SIG-M5 treated with dmso at 0.1 percent for 504 hours (cell line): Measurements from ENCODE around the gene KLHL3.

Source experiments
- DNase-seq: peaks from one replicate; lab custom pipeline; 2025; ENCODE audit not compliant: unreplicated experiment; lab: John Stamatoyannopoulos, UW

Gene KLHL3

DNA sequence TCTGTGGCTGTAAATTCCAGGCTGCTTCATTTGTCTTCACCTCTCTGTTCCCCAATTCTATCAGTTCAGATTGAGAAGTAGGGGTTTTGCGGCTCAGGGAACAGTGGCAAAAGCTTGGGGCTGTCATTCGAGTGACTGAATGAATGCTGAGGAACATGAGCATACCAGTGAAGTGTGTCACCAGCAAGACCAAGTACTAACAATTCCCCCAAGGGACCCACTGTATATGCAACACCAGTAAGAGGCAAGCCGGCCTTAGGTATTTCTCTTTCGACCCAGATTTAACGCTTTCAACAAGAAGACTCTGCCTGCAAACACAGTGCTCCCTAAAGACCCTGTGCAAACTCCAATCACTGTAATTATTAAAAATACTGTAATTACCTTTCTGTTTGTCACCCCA, 25.8 kb downstream of the KLHL3 start:
- no peak for DNase-seq

DNA sequence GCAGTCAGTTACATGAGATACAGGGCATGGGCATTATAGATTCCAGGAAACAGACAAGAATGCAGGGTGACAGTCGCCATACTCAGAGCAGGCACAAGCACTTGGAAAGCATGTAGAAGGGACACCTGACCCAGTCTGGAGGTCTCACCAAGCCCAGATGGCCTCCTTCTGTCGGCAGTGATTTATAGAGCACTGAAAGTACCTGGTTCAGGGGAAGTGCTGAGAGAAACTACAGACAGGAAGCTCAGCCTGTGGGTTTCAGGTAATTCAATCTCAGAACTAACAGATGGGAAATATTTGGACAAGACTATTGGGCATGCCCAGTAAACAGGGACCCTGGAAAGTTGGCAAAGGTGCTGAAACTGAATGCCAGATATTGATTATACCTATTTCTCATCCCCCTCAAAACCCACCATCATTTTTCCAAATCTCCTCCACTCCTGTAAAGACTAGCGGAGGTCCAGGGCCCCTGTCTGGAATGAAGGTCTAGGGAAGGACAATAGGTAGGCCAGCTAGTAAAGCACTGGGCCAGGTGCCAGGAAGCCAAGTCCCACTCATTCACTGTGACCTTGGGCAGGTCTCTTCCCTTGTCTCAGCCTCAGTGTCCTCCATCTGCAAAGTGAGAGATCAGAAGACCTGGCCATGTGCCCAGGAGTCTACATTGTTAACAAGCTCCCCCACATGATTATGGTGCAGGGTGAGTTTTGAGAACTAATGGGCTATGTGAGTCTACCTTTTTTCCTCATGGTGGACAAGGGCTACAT, 26.9 kb downstream of the KLHL3 start:
- no peak for DNase-seq

DNA sequence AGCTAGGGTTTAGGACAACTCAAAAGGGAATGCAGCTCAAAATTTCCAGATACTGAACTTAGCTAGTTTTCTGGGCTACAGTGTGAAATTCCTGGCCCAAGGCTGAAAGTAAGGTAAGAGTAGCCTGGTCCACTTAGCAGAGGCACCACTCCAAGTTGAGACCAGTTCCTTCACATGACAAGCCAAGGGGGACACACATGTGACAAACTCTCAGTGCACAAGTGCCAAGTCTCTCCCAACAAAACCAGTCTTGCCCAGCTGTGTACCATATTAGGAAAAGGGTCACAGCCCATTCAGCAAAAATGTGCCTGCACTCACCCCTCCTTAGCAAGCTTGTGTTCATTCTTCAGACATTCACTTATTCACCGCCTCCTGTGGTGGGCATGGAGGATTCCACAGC, 27.8 kb downstream of the KLHL3 start:
- DNase-seq, result no peak

DNA sequence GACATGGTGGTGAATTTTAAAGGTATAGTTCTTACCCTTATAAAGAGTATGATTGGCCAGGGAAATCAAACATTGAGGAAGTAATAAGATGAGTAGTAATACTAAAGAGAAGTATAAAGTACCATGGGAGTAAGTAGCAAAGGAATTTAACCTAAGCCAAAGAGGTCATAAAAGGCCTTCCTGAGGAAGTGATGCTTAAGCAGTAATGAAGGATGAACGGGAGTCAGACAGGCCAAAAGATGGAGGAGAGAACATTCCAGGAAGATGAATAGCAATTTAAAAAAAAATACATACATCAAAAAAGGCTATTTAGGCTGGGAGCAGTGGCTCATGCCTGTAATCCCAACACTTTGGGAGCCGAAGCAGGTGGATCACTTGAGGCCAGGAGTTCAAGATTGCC, 29.0 kb downstream of the KLHL3 start:
- DNase-seq, result no peak

DNA sequence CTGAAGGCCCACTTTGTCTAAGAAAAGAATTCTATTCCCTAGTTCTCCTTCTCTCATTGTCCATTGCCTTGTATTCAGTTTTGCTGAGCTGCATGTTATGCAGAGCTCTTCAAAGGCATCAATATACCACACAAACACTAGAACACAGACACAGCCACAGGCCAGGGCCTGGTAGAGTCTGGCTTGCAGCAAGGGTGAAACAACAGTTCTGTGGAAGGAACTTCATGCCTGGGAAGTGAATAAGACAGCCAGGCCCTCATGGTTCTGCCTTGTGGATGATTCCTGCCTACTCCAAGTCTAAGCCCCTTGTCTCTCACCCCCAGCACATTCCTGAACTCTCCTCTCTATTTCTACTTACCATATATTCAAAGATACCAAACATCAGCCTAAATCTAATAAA, 30.8 kb downstream of the KLHL3 start:
- DNase-seq, result no peak

DNA sequence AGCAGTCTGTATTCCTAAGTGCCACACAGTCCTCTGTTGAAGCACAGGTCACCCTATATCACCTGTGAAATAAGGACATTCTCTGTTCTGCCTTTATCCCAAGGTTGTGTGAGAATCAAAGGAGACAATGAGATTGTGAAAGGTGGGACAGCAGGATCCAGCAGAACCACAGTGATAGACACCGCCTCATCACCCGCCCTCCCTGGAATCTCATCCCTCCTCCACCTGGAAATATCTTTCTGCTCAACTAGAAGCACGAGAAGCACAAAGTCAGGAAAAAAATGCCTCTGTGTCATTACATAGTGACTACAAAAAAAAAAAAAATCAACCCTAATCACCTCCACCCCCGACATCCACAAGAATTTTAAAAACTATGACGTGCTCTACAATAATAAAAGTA, 32.3 kb downstream of the KLHL3 start:
- no peak for DNase-seq

DNA sequence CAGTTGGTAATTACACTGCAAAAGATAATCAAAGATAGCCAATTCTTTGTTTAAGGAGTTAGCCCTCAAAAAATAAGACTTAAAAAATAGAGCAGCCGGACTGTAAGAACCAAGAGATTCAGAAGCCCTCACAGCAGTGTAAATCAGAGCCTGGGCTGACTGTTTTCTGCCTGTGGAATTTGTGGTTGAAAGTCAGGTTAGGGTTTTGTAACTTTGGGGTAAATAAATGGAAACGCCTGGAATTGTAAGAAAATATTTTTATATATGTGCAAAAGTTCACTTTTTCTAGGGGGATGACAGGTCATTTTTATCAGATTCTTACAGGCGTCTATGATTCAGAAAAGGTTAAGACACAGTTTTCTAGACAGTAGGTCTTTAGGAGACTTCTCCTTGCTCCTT, 35.6 kb downstream of the KLHL3 start:
- DNase-seq, result no peak

DNA sequence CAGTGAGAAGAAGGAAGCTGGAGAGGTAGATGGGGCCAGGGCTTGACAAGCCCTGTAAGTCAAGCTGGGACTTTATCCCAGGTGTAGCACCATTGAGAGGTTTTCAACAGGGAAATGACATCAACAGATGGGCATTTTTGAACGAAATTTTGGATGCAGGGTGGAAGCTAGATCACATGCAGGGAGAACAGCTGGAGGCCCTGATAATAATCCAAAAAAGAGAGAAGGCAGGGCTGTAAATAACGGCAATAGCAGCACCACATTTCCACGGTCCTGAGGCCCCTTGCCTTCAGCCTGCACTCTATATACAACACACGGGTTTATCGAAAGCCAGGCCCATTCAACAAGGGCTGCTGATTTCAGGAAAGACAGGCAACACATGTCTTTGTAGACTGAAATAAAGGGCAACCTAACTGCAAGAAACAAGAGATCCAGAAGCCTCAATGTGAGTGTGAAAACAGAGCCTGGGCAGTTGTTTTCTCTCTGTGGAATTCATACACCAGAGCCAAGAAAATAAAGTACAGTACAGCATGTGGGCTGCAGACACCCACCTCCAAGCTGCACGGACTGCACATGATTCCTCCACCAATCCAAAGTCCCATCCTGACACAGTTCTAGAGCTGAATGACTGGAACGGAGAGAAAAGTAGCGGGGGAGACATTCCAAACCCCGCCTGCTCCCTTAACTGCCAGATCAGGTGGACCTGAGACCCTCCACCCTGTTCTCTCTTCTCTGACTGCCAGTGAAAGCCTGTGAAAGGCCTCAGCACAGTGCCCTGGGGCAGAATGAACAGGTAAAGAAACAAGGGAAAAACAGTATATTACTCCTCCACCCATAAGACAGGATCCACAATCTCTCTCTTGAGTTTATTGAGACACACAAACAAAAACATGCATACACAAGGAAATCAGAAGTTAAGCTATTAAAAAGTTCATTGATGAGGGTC, 36.3 kb downstream of the KLHL3 start:
- DNase-seq, result no peak

DNA sequence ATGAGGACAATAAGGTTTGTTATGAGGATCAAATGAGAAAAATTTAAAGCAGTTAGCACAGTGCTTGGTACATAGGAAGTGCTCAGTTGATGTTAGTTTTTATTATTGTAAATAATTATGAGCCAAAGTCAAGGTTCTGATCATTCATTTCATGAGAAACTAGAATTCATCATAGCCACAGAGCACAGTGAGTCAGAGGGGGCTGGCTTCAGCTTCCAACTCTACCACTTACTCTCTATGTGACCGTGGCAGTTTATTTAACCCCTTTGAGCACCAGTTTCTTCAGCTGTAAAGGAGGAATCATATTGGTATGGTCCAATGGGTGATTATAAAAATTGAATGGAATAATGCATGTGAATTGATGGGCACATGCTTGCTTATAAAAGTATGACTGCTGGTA, 39.4 kb downstream of the KLHL3 start:
- no peak for DNase-seq

DNA sequence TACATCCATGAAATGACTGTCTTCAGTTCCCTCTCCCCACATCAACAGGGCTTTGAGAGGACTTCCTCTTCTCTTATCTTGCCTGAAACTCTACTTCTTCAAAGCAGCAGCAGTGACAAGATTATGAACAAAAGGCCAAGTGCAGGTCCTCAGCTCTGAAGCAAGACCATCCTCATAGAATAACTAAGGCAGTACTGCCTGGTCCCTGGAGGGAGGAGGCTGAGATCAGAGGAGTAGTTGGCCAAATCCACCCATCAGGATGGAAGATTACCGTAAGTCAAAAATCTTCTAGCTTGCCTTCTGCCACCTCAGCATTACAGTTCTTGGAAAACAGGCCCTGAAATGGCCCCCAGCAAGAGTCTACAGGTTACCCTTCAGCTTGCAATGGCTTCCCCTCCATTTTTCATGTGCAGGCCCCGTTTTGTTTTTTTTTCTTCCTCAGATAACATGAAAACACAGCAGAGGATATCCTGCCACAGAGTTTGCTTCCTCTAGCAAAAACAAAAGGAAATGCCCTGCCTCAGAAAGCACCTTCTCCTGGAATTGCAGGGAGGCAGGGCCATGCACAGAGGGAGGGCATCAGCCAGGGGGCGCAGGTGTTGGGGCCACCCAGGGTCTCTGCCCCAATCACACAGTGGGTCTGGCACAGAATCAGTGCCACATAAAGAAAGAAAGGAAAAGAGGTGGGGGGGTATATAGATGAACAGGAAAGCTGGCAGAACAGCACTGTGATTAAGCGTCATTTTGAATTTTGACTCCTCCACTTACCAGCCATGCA, 40.0 kb downstream of the KLHL3 start:
- peak; percentile 69 for DNase-seq

DNA sequence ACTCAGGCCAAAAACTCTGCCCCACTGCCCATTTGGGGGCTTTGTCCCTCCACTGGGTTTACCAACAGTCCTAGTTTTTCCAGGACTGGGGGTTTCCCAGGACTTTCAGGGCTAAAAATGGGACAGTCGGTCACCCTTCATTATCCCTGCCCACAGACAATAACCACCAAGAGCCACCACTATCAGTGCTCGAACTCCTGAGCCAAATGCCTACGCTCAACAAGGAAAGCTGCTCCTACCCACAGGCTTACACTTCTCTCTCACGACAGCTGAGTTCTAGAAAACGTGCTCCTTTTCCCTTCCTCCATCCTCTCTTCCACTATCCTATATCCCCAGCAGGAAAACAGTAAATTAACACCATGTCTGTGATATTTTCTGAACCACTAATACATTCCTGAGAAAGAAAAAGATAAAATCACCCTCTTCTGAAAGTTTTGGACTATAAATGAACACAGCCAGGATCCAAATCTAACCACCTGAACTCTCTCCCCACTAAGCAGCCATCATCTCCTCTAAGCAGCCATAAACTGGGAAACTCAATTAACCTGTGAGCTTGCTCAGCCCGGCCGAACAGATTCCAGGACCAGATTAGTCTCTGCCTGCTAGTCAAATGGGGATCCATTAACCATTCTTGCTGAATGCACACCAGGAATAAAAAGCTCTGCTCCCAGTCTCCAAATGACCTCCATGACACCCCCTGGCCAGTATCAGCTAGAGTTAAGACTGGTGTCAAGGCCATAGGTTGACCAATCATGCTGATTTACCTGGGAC, 41.8 kb downstream of the KLHL3 start:
- no peak for DNase-seq

DNA sequence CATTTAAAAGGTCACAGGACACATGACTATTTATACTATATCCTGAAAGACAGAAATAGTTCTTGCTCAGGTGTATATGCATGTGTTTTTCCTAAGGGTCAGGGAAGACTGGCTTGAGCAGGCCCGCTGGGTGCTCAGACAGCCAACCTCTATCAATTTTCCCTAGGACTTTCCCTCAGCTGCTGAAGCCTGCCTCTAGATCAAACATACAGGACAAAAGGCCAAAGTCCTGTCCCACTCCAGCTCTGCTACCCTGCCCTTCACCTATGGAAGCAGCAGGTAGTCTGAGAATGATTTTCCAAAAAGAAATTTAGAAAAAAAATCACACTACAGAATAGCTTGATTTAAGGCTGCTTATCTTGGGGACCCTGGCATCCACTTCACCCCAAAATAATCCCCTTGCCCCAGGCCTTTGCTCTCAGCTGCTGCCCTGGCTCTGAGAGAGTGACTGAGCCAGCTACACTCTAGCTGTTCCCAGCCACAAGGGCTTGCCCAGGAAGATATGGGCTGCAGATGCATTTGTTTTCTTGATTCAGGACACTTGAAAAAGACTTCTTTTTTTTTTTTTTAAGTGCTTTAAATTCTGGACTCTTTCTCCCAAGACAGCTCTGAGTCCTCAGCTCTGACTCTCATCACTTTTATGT, 42.5 kb downstream of the KLHL3 start:
- no peak for DNase-seq

DNA sequence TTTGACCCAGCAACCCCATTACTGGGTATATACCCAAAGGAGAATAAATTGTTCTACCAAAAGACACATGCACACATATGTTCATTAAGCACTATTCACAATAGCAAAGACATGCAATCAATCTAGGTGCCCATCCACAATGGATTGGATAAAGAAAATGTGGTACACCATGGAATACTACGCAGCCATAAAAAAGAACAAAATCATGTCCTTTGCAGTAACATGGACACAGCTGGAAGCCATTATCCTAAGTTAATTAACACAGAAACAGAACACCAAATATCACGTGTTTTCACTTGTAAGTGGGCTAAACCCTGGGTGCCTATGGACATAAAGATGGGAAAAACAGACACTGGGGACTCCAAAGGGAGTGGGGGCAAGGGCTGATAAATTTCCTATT, 46.6 kb downstream of the KLHL3 start:
- no peak for DNase-seq

DNA sequence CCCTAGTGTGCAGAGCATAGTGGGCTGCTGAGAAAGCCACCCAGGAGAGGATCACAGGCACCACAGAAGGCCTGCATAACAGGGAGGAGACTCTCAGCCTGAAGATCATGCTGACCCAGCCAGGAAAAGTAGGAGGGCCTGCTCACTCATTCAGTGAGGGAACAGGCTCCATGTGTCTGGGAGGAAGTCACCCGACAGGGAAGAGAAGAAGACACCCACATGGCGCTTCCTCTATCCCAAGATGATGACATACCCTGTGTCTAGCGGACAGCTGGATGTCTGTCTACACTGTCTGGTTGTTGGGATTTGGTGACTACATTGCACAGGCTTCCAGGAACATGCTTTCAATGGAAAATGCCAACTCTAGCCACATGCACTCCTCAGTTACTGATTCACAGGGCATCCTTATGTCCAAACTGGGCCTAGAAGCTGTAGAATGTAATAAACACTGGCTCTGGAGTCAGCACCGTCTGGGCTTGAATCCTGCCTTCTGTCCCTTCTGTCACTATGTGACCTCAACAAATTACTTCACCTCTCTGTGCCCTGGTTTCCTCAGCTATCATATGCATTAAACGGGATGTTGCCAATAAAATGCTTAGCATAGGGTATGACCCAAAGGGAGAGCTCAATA, 47.6 kb downstream of the KLHL3 start:
- DNase-seq, result no peak

DNA sequence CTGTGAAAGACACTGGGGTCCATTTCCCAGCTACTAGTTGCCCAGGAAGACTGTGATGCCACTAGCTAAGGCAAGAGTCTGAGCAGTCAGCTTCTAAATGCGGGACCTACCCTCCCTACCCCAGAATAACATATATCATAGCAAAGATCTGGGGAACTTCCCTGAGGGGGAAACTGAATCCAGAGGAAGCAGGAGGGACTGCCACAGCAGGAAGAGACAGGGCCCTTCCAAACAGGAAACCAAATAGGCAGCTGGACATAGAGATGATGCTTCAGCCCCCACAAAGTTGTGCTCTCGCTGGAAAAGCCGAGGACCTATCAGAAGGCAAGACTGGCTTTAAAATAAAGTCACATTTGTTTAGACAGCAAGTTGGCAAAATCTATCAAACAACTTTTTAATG, 51.1 kb downstream of the KLHL3 start:
- DNase-seq, result no peak

DNA sequence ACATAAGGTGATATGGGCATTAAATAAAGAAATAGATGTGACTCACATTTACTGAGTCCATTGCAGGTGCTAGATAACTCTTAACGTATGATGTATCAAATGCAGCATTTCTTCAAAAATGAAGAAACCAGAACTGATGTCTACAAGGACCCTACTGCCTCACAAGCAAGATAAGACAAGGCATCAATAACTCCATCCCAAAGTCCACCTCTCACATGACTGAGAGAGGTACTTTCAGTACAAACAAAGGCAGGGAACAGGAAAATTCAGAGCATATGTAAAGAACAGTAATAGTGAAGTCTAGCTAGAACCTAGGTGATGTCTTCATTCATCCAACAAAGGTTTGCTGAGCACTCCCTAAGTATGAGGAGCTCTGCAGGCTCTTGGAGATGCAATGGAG, 54.7 kb downstream of the KLHL3 start:
- no peak for DNase-seq

DNA sequence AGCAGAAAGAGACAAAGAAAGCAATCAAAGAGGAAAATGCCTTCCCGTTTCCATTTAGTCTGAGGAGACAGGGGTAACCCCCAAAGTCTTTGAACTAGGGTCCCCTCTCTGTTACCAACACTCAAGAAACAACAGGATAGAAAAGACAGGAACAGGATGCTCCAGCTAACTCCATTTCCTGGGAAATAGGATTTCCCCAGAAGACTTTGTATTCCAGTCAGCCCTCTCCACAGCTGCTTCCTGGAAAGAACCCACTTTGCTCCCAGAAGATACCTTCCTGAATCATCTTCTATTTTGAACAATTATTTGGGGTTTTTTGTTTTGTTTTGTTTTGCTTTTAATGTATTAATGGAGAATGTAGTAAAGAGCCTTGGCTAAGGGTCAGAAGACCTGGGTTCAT, 56.0 kb downstream of the KLHL3 start:
- no peak for DNase-seq

DNA sequence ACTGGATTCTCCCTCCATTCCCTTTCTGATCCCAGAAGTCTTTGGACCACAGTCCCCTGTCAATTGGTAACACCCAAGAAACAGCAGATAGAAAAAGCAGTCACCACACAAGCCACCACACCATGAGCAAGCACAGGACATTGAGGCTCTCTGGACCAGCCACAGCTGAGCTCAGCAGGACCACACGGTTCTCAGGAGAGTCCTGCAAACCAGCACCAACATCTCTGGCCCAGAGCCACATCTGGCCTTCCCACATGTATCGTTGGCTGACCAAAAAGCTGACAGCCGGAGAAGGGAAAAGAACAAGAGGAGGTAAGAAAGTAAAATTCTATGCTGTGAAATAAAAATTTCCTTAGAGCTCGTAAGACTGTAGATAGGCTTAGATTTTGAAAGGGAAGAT, 56.7 kb downstream of the KLHL3 start:
- DNase-seq, result no peak

DNA sequence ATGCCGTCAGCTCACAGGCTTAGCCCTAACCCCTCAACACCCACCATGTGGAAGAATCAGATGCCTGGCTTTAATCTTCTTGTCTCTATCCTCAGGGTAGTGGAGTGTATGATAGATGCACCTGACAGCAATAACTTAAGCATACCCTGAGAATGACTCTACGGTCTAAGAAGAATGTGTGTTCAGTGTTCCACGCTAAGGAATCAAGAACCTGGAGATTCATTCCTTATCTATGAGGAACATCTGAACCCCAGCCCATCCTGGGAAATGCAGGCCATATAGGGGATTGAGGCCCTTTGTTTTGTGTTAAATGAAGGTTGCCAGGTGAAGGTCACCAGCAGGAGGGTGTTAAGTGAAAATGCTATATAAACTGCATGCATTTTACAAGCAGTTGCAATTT, 63.0 kb downstream of the KLHL3 start:
- DNase-seq, result no peak

DNA sequence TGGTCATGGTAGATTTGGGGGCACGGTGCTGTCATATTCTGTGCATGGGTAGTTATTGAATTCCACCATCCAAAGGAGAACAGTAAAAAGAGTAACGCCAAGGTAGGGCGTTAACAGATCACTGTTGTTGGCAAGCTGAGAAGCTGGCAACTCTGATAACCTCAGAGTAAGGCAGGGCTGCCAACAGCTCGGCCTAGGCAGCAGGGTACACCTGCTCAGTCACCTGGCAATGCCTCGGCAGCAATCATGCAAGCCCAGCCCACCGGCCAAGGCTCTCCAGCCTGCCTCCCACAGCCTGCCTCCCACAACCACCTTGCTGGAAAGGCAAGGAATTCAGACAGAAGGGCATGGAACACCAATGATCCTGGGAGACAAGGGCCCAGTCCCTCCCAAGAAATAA, 63.9 kb downstream of the KLHL3 start:
- DNase-seq, result no peak
